Stimulated activated memory B cell treated with anti-CD40 and anti-IgM and Interleukin-4, amounts not matched to agents 10 μg/mL and 1 μg/mL and 100 μg/mL, for 72 hours (primary cell): ENCODE results near the gene RGPD6.
"Not testable (repeated sequence)": the region's sequence is repeated elsewhere in the genome, so short reads cannot be mapped to it uniquely, and the experiment has no call there.

Experiments used
- ATAC-seq: fragments of 150-1000 bp; cut with Tn5 transposase; 2 replicates; pipeline ENCODE4 v1.10.0; 2021
- H3K27ac Mint-ChIP-seq: one replicate; pipeline ENCODE4 v1.8.0; 2022; ENCODE audit warnings: mild to moderate bottlenecking, mixed read lengths
- H3K27me3 Mint-ChIP-seq: one replicate; pipeline ENCODE4 v1.8.0; 2022; ENCODE audit warnings: mixed read lengths
- H3K36me3 Mint-ChIP-seq: one replicate; pipeline ENCODE4 v1.8.0; 2022; ENCODE audit warnings: mixed read lengths
- H3K4me1 Mint-ChIP-seq: one replicate; pipeline ENCODE4 v1.8.0; 2022; ENCODE audit warnings: mixed read lengths
- H3K4me3 Mint-ChIP-seq: one replicate; pipeline ENCODE4 v1.8.0; 2022; ENCODE audit warnings: mild to moderate bottlenecking, moderate library complexity, mixed read lengths
- H3K9me3 Mint-ChIP-seq: one replicate; pipeline ENCODE4 v1.8.0; 2022; ENCODE audit warnings: mixed read lengths

RGPD6 gene

DNA sequence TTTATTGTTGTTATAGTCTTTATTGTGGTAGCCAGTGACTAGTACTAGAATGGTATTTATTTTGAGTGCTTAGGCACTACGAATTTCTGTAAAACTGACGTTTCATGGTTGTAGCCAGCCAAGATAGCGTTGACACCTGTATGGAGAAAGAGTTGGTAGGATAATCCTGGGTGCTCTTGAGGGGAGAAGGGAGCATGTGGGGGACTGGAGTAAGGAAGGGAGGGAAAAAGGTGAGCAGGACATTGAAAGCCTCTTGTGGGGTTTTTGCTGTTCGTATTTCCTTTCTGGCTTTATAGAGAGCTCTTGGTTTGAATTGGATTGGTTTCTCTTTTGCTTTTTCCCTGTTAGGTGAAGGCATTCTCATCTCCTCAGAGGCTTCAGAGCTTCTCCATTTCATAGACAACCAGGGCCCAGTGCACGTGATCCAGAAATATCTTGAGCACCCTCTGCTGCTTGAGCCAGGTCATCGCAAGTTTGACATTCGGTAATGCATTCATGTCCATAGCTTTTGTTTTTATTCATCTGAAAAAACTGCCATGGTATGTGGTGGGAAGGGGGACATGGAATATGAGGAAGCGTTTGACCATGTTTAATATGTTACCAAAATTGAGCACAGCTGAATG lies 77.2 kb downstream of the RGPD6 start:
- not testable (repeated sequence) for H3K9me3 Mint-ChIP-seq, H3K27ac Mint-ChIP-seq, H3K4me3 Mint-ChIP-seq, H3K4me1 Mint-ChIP-seq, ATAC-seq, H3K27me3 Mint-ChIP-seq, H3K36me3 Mint-ChIP-seq

DNA sequence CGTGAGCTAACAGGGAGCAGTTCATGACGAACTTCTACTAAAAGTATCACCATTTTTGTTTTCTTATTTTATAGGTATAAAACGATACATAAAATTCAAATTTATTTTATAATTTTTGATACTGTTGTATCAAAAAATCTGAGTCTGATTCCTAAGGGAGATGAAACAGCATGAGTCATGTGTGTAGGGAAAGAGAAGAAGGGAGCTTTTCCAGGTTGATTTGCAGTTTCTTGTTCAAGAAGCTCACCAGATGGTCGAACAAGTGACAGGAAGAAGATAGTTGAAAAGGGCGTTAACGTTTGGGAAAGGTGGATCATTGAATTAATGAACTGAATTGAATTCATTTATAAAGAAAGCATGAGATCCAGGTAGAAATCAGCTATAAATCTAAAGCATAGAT lies 81.0 kb downstream of the RGPD6 start:
- not testable (repeated sequence) for H3K27me3 Mint-ChIP-seq, H3K4me1 Mint-ChIP-seq, H3K36me3 Mint-ChIP-seq, ATAC-seq, H3K9me3 Mint-ChIP-seq, H3K27ac Mint-ChIP-seq, H3K4me3 Mint-ChIP-seq

DNA sequence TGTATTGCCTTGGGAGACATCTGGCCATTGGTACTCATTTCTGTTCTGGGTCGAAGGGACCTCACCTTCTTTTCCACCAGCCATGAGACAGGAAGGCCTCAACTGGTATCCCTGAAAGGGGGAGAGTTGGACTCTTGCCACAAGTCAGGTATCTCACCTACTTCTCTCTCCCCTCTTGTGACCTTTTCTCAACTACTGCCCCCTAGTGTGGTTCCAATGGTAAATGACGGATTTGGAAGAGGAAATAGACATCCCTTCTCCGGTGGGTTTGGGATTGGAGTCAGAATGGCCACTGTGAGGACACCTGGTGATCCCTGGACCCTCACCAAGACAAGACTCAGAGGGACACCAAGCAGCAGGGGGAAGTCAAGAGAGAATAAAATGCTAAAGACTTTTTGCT lies 82.5 kb downstream of the RGPD6 start:
- H3K4me3 Mint-ChIP-seq, H3K36me3 Mint-ChIP-seq, ATAC-seq, H3K9me3 Mint-ChIP-seq, H3K27ac Mint-ChIP-seq, H3K4me1 Mint-ChIP-seq, H3K27me3 Mint-ChIP-seq: not testable (repeated sequence)

DNA sequence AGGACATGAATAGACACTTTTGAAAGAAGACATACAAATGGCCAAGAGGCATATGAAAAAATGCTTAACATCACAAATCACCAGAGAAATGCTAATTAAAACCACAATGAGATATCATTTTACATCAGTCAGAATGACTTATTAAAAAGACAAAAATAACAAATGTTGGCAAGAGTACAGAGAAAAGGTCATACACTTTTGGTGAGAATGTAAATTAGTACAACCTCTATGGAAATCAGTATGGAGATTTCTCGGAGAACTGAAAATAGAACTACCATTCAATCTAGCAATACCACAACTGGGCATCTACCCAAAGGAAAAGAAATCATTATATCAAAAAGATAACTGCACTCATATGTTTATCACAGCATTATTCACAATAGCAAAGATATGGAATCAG lies 88.0 kb downstream of the RGPD6 start:
- H3K9me3 Mint-ChIP-seq, H3K36me3 Mint-ChIP-seq, H3K4me3 Mint-ChIP-seq, H3K27ac Mint-ChIP-seq, ATAC-seq, H3K27me3 Mint-ChIP-seq, H3K4me1 Mint-ChIP-seq: not testable (repeated sequence)

DNA sequence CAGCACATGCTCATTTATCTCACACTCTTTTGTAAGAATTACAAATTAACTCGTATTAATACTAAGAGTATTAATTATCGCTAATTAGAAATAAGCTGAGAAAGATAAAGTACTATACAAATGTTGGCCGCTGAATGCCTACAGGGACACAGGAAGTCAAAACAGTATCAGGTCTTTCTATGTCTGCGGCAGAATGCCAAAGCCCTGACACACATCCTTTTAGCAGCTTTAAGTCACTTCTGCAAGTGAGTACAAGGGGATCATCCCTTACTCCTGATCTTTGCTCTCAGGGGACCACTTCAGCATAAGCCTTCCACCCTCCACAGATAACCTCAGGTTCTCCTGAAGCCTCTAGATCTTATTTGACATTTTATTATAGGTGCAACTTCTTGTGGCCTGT lies 94.3 kb downstream of the RGPD6 start:
- H3K27ac Mint-ChIP-seq, H3K4me1 Mint-ChIP-seq, ATAC-seq, H3K36me3 Mint-ChIP-seq, H3K9me3 Mint-ChIP-seq, H3K4me3 Mint-ChIP-seq, H3K27me3 Mint-ChIP-seq: not testable (repeated sequence)

DNA sequence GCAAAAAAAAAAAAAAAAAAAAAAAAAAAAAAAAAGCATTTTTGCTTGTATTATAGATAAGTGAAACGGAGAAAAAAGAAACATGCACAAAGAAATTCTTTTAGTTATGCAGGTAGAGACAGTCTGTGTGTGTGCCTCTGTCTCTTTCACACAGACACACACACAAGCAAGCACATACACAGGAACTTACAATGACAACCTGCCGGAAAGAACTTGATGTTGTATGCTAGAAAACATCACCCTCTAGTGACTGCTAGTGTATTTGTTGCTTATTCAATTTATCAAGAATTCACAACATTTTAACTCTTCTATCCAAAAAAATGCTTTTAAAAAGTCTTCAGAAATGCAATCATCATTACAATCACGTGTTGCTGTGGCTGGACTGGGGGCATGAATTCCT lies 95.8 kb downstream of the RGPD6 start:
- not testable (repeated sequence) for H3K27ac Mint-ChIP-seq, H3K9me3 Mint-ChIP-seq, H3K4me3 Mint-ChIP-seq, H3K4me1 Mint-ChIP-seq, H3K27me3 Mint-ChIP-seq, ATAC-seq, H3K36me3 Mint-ChIP-seq

DNA sequence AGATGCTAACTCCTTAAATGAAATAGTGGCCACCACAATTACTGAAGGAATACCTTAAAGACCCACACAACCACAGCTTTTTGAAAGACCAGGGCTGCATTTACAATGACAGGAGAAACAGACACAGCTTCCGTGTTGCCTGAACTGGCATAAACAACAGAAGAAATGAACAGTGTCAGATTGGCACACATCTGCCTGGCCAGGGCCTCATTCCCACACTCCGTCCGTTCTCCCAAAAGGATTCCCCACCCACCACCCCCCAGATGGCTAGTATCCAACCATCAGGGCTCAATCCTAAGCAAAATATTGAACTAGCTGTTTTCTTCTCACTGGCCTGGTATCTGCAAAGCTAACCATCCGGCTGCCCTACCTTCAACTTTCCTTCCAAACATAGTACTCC lies 96.9 kb downstream of the RGPD6 start:
- not testable (repeated sequence) for H3K27ac Mint-ChIP-seq, H3K4me3 Mint-ChIP-seq

DNA sequence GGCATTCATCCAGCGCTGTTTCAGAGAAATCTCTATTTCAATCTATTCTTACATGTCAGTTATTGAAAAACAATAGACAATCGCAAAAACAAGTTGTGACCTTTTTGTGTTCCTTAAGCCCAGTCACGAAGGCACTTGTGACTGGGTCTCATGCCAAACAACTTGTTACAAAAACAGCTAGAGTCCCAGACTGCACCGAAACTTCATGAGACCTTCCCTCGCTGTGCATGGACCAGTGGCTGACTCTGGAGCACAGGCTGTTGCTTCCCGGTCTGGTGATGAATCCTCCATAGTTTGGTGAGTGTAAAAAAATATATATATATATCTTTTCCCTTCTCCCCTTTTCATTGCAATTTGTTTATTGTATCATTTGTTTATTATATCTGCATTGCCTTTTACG lies 99.7 kb downstream of the RGPD6 start:
- not testable (repeated sequence) for H3K27me3 Mint-ChIP-seq, H3K4me3 Mint-ChIP-seq

More for the DNA sequence above, 96.9 kb downstream of the RGPD6 start:
- not testable (repeated sequence) for H3K4me1 Mint-ChIP-seq, ATAC-seq, H3K9me3 Mint-ChIP-seq, H3K27me3 Mint-ChIP-seq, H3K36me3 Mint-ChIP-seq

DNA sequence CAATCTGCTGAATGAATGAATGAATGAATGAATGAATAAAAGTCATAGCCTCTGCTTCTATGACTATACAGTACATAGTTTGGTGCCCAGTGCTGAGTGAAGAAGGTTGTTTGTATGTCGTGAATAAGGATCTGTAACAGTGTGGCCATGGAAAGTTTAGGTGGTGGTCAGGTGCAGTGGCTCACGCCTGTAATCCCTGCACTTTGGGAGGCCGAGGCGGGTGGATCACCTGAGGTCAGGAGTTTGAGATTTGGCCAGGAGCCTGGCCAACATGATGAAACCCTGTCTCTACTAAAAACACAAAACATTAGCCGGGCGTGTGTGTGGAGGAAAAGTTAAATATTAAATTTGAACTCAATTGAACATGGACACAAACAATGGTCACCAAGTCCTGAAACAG lies 100.1 kb downstream of the RGPD6 start:
- H3K27me3 Mint-ChIP-seq, H3K27ac Mint-ChIP-seq, H3K4me3 Mint-ChIP-seq, H3K9me3 Mint-ChIP-seq, H3K36me3 Mint-ChIP-seq, H3K4me1 Mint-ChIP-seq, ATAC-seq: not testable (repeated sequence)

More for the DNA sequence above, 99.7 kb downstream of the RGPD6 start:
- not testable (repeated sequence) for H3K27ac Mint-ChIP-seq, H3K36me3 Mint-ChIP-seq, ATAC-seq, H3K4me1 Mint-ChIP-seq, H3K9me3 Mint-ChIP-seq

DNA sequence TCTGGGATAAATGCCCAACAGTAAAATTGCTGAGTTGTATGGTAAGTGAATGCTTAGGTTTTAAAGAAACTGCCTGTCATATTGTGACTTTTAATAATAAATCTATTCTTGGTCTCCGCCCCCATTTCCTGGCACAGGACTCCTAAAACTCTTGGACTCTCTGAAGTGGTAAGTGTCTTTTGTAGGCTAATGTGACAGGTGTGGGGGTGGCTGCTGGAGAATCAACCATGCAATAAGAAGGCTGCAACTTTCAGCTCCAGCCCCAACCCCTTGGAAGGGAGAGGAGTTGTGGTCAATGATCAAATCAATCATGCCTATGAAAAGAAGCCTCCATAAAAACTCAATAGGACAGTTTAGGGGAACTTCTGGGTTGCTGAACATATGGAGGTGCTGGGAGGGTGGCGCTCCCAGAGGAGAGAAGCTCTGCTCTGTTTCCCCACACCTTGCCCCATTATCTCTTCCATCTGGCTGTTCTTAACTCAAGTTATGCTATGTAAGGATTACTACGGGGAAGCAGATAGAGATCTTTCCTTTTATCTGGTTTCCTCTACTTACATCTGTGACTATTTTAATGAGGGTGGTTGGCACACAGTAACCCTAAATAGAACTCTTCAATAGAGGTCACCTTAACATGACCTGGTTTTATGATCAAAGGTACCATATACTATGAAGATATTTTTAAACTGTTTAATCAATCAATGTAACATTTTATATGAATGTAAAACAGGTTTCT lies 101.2 kb downstream of the RGPD6 start:
- not testable (repeated sequence) for H3K9me3 Mint-ChIP-seq, H3K27ac Mint-ChIP-seq, H3K27me3 Mint-ChIP-seq, ATAC-seq, H3K4me1 Mint-ChIP-seq, H3K4me3 Mint-ChIP-seq, H3K36me3 Mint-ChIP-seq

DNA sequence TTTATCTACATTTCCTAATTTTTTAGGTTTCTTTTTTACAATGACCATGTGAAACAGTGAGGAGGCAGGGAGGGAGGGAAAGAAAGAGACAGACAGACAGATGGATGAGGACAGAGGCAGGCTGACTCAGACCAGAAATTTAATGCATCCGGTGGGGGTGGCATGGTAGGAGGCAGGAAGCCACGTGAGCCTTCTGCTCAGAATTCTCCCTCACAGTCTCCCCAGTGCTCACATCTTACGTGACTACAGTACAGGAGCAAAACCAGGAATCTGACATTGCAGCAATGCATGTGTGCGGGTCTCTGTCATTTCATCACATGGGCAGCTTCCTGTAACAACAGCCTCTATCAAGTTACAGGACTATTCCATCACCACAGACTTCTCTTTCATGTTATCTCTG lies 102.1 kb downstream of the RGPD6 start:
- H3K4me3 Mint-ChIP-seq, H3K4me1 Mint-ChIP-seq, H3K36me3 Mint-ChIP-seq, H3K9me3 Mint-ChIP-seq, H3K27ac Mint-ChIP-seq, H3K27me3 Mint-ChIP-seq: not testable (repeated sequence)
- ATAC-seq = peak; percentile 83

DNA sequence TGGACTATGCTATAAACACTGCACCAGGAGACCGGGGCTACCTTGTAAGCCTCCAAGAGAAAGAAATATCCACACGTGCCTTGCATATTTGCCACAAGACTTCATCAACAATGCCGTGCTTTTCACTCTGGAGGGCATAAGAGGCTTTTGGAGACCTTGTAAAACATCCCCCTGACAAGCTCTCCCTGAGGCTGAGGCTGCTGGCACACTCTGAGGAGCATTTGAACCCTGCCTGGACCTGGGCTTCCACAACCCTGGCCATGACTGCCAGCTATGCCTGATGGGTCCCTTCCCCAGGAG lies 104.0 kb downstream of the RGPD6 start:
- H3K27ac Mint-ChIP-seq, H3K4me3 Mint-ChIP-seq, H3K27me3 Mint-ChIP-seq, H3K9me3 Mint-ChIP-seq, ATAC-seq, H3K36me3 Mint-ChIP-seq, H3K4me1 Mint-ChIP-seq: not testable (repeated sequence)

DNA sequence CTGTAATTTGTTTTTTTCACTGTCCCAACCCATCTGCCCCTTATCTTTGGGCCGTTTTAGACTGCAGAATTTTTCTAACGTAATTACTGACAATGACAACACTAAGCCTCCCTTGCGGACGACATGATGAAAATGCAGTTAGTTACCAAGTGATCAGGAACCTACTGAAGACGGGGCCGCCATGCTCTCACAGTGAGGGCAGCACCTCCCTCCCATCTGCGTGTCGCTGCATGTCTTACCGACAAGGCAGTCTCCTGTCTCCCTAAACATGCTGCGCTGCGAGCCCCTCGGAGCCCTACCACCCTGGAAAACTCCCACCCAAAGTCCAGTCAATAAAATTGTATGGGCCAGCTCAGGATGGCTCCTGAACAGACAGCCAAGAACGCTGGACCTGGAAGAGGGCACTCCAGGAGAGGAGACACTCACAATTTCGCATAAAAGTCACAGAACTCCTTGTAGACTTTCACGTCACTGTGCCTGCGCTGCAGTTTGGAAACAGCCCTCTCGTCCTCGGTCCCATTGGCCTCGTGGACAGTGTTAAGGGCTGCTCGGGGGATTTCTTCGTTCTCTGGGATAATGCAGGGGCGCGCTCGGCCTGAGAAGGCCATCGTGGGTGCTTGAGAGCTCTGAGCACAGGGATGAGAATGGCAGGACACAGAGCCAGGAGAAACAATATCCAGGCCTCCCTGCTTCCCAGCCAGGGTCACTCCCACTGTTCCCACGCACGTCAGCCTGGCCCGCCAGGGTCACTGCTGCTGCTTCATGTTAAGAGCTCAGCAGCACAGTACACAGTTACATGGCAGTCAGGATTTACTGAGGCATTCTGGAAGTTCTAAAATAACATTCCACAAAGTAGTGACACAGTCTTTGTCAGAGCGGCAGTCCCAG lies 104.6 kb downstream of the RGPD6 start, which contains the start of gene LIMS4:
Gene LIMS4 (minus strand): TSS at position 646 of the 888 bp plus-strand sequence. CDS start 38 bp downstream, at position 608.
- H3K36me3 Mint-ChIP-seq, H3K4me3 Mint-ChIP-seq, H3K27me3 Mint-ChIP-seq, H3K27ac Mint-ChIP-seq, H3K4me1 Mint-ChIP-seq, ATAC-seq, H3K9me3 Mint-ChIP-seq: not testable (repeated sequence)

DNA sequence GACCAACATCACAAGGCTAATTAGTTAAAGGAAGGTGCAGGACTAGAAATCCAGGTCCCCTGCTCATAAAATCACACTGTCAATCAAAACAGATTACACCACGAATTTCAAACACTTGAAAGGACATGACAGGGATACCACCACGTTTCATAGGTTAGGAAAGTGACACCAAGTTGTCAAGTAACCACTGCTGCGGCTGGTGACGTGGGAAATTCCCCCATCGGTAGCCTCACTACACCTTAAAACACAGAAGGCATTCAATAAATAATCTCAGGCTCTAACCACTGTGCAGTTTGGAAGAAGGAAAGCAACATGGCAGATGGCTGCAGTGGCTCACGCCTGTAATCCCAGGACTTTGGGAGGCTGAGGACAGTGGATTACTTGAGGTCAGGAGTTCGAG lies 108.1 kb downstream of the RGPD6 start:
- H3K27ac Mint-ChIP-seq, H3K9me3 Mint-ChIP-seq, H3K27me3 Mint-ChIP-seq, H3K4me3 Mint-ChIP-seq, H3K36me3 Mint-ChIP-seq, ATAC-seq, H3K4me1 Mint-ChIP-seq: not testable (repeated sequence)

DNA sequence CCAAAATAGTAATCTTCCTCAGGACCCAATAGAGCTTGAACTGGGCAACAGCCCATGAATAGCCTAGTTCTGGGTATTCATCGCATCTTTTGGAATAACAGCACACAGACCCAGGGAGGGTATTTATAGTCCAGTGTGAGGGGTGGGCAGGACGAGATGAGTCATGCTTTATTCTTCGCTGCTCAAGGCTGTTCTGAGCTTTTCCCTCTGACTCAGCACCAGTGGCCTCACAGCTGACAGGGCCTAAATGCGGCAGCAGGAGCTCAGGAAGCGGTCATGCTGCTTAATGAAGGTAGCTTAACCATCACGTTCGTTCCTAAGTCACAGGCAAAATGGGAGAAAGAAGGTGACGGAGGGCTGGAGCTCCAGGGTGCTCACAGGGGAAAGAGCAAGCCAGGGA lies 111.7 kb downstream of the RGPD6 start:
- not testable (repeated sequence) for ATAC-seq, H3K4me3 Mint-ChIP-seq, H3K27me3 Mint-ChIP-seq, H3K9me3 Mint-ChIP-seq, H3K36me3 Mint-ChIP-seq, H3K4me1 Mint-ChIP-seq, H3K27ac Mint-ChIP-seq
